Mucosa of descending colon (tissue), 3 donors: ENCODE results near the gene PBX4. TPM values are rescaled to one million over a fixed set of nuclear protein-coding genes. Genes with fewer than 3 reads are reported as not detected.
A peak's percentile ranks its signal among the peaks of the same experiment; 100 is the strongest.
"Not testable (repeated sequence)": the region's sequence is repeated elsewhere in the genome, so short reads cannot be mapped to it uniquely, and the experiment has no call there.

Experiments used
- ATAC-seq: fragments of 200-7000 bp; cut with Tn5 transposase; one replicate; pipeline ENCODE4 v1.9.1; 2020; ENCODE audit warnings: mild to moderate bottlenecking, moderate library complexity
- DNase-seq, 3 donors: peaks; one replicate each; pipeline ENCODE4 v3.0.0-alpha.2; 2020
- H3K36me3 ChIP-seq: fragments of 200-600 bp; one replicate; pipeline ENCODE4 v1.8.0; 2021; ENCODE audit warnings: low read depth, mild to moderate bottlenecking
- H3K4me1 ChIP-seq: fragments of 200-600 bp; one replicate; pipeline ENCODE4 v1.8.0; 2021; ENCODE audit warnings: low read depth, mild to moderate bottlenecking
- H3K4me3 ChIP-seq: fragments of 200-600 bp; one replicate; pipeline ENCODE4 v1.8.0; 2021; ENCODE audit warnings: mild to moderate bottlenecking
- H3K9me3 ChIP-seq: fragments of 200-600 bp; one replicate; pipeline ENCODE4 v1.8.0; 2021; ENCODE audit warnings: mild to moderate bottlenecking
- CTCF ChIP-seq: fragments of 200-600 bp; IDR thresholded peaks from one replicate; pipeline ENCODE4 v1.8.0; 2022; ENCODE audit warnings: antibody characterized with exemption, mild to moderate bottlenecking
- intact Hi-C, 2 donors: fragments of 100-400 bp; cut with DNase I in 1 of 2; cut with micrococcal nuclease in 1 of 2; formaldehyde crosslinking; loops; one replicate each; pipeline versions ENCODE4 v1.11.0 to v1.11.1; 2022; cut with DNase I, micrococcal nuclease
- long read RNA-seq, 2 donors: library from polyadenylated mRNA; unstranded; transcript quantifications; one replicate each; pipeline ENCODE4 v2.0.0, GENCODE V29; 2019 to 2021
- total RNA-seq, 3 donors: library from RNA; stranded (reverse); fragmentation: NEBNext Ultra II Directional in 2 of 3; extraction: Animal tissue kit (Norgen Biotek cat#: 25700) in 2 of 3; gene quantifications; one replicate each; pipeline versions ENCODE4 v1.2.1 to v1.2.4, GENCODE V29; 2021 to 2023
- donor health status: DM: no; HTN: no; CAD: no; lungs with moderate emphysema.
- donor health status: DM: no; HTN: no; CAD: no.
- donor health status: DM: no; HTN: yes; CAD: no.

PBX4 gene
- 1 to 10 TPM; 2.8 to 6.2 (median 4.6) TPM for total RNA-seq
- long read RNA-seq, donor 1, result 0 reads
- long read RNA-seq, donor 2, partial matches to known transcripts, result 0 of 2 reads
- long read RNA-seq, donor 2, other reads (novel, unspliced or antisense), result 2 of 2 reads

- H3K9me3 ChIP-seq, result no peaks in the 10 kb centered on the region
- no peak for TF ChIP-seq CTCF
- peaks cover 12% of the 10 kb centered on the region for H3K4me1 ChIP-seq
- peak; percentile 99 for ATAC-seq
- H3K4me3 ChIP-seq, result peak within 1 kb of the TSS; percentile 6
- H3K36me3 ChIP-seq, result no peaks in the 10 kb centered on the region
- DNase-seq, result peak; percentile 98
- intact Hi-C loops, result no loop called here
Measured at GRCh38 chr19:19618219-19619051, at the start of gene PBX4. TSS of gene PBX4 (minus strand) at chr19:19618687. CDS start at chr19:19618629, 58 bp downstream.

GRCh38 chr19:19665420-19665948, 47.0 kb upstream of the PBX4 start:
- H3K9me3 ChIP-seq, ATAC-seq, H3K36me3 ChIP-seq, H3K4me3 ChIP-seq, intact Hi-C loops: not testable (repeated sequence)
- DNase-seq, result peak in 1 of 3 donors; percentile 17
- peaks cover 15% of the 10 kb centered on the region for H3K4me1 ChIP-seq

GRCh38 chr19:19663256-19664120, 45.0 kb upstream of the PBX4 start, which contains the start of gene ATP13A1:
TSS of gene ATP13A1 (minus strand) at chr19:19663676. CDS start at chr19:19663666, 10 bp downstream.
- H3K9me3 ChIP-seq, result no peaks in the 10 kb centered on the region
- H3K4me3 ChIP-seq, result peak within 1 kb of the TSS; percentile 94
- H3K4me1 ChIP-seq, result peaks cover 9% of the 10 kb centered on the region
- peaks cover 3% of the 10 kb centered on the region for H3K36me3 ChIP-seq
- intact Hi-C loops, result no loop called here
- DNase-seq (peak; percentile 94 to 99 (median 96)), ATAC-seq (peak; percentile 90)
- peak; percentile 13 for TF ChIP-seq CTCF

GRCh38 chr19:19662871-19663255, 44.4 kb upstream of the PBX4 start:
- Histone ChIP-seq H3K4me3 (peak overlapping the region; percentile 94), H3K36me3 (peaks cover 8% of the 10 kb centered on the region), H3K9me3 (no peaks in the 10 kb centered on the region), H3K4me1 (peaks cover 9% of the 10 kb centered on the region)
- intact Hi-C loops, result no loop called here
- DNase-seq (no peak), ATAC-seq (no peak)
- no peak for TF ChIP-seq CTCF

GRCh38 chr19:19662344-19662743, 43.9 kb upstream of the PBX4 start:
- Histone ChIP-seq H3K4me1 (peaks cover 9% of the 10 kb centered on the region), H3K9me3 (no peaks in the 10 kb centered on the region), H3K4me3 (no peak overlapping the region), H3K36me3 (peaks cover 8% of the 10 kb centered on the region)
- intact Hi-C loops, result no loop called here
- DNase-seq (peak in 1 of 3 donors; percentile 22), ATAC-seq (no peak)
- no peak for TF ChIP-seq CTCF
